GM23248 (cell line): Measurements from ENCODE around the gene THADA.

Experiments used
- EZH2 ChIP-seq: fragments of 200-600 bp; sonication (generic); IDR thresholded peaks from 2 replicates; pipeline ENCODE4 v1.6.1; 2018; ENCODE audit warnings: antibody characterized with exemption, mild to moderate bottlenecking; ENCODE audit not compliant: insufficient read depth, poor library complexity, severe bottlenecking
- EZH2phosphoT487 ChIP-seq: fragments of 200-600 bp; sonication (generic); IDR thresholded peaks from 2 replicates; pipeline ENCODE4 v1.6.1; 2018; ENCODE audit warnings: antibody characterized with exemption, moderate library complexity, mild to moderate bottlenecking, low read depth; ENCODE audit not compliant: insufficient read depth

- TF ChIP-seq EZH2phosphoT487: no peak
- no peak for TF ChIP-seq EZH2
Observed at GRCh38 chr2:43303889-43304288, 291.9 kb downstream of the THADA start.
